Measurements from ENCODE around the gene GNAI3.
A peak's percentile ranks its signal among the peaks of the same experiment; 100 is the strongest.

GNAI3 gene

GRCh38 chr1:109664671-109665070, 116.3 kb downstream of the GNAI3 start:
- no peaks in the 10 kb centered on the region for H3K9me2 ChIP-seq (replicated peaks; ENCODE audit: insufficient read depth, low read length)
- H3K36me3 ChIP-seq (ENCODE audit: low read length): no peaks in the 10 kb centered on the region
- no peaks in the 10 kb centered on the region for H3K27me3 ChIP-seq (ENCODE audit: low read length)
- no peak overlapping the region for H3K27ac ChIP-seq (ENCODE audit: low read depth, low read length)
- H3K79me2 ChIP-seq (ENCODE audit: insufficient read depth, low read length): no peaks in the 10 kb centered on the region
- H3K4me3 ChIP-seq (ENCODE audit: insufficient read depth, low read length, poor library complexity, severe bottlenecking): no peak overlapping the region
- H3K9ac ChIP-seq (ENCODE audit: low read length): no peak overlapping the region
- no peaks in the 10 kb centered on the region for H3K9me3 ChIP-seq (ENCODE audit: insufficient read depth, low read length)
- H2AFZ ChIP-seq (ENCODE audit: low read depth, low read length, severe bottlenecking): no peak overlapping the region
- no peak overlapping the region for H3K4me2 ChIP-seq (ENCODE audit: low read depth, low read length, poor library complexity, severe bottlenecking)
- no peaks in the 10 kb centered on the region for H3F3A ChIP-seq (ENCODE audit: insufficient read depth)
- no peaks in the 10 kb centered on the region for H4K20me1 ChIP-seq (ENCODE audit: low read depth, low read length)
- TF ChIP-seq, protein P1, sequence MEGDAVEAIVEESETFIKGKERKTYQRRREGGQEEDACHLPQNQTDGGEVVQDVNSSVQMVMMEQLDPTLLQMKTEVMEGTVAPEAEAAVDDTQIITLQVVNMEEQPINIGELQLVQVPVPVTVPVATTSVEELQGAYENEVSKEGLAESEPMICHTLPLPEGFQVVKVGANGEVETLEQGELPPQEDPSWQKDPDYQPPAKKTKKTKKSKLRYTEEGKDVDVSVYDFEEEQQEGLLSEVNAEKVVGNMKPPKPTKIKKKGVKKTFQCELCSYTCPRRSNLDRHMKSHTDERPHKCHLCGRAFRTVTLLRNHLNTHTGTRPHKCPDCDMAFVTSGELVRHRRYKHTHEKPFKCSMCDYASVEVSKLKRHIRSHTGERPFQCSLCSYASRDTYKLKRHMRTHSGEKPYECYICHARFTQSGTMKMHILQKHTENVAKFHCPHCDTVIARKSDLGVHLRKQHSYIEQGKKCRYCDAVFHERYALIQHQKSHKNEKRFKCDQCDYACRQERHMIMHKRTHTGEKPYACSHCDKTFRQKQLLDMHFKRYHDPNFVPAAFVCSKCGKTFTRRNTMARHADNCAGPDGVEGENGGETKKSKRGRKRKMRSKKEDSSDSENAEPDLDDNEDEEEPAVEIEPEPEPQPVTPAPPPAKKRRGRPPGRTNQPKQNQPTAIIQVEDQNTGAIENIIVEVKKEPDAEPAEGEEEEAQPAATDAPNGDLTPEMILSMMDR (IDR thresholded peaks at IDR 0.05; ENCODE audit: insufficient read depth, low read length, poor library complexity, severe bottlenecking): no peak
- TF ChIP-seq EZH2phosphoT487 (conservative IDR thresholded peaks at IDR 0.05; ENCODE audit: low read length): no peak

DNA sequence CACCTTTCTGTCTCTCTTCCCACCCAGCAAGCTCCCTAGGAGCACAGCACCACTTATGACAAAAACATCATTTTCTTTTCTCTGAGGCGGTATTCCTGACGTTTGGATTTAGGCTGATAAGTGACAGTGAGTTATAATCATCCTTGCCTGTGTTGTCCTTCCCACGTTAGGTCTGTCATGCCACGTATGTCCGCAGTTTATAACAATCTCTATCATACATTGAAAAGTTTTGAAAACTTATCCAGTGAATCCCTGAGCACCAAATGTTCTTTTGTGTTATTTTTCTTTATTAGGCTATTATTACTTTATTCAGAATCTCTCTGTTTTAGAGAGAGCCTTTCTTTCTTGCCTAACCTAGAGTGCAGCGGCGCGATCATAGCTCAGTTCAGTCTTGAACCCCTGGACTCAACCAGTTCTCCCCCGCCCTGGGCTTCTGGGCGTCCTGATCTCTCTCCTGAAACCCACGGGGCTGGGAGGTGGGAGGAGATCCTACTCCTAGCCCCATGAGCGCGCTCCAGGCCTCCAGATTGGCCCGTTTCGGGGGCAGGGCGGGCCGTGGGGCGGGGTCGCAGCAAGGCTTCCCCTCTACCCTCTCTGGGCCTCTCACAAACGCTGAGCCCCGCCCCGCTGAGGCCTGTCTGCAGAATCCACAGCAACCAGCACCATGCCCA, 119.2 kb downstream of the GNAI3 start, which contains the start of gene GSTM2:
TSS of gene GSTM2 (plus strand) at position 606 of the 671 bp plus-strand sequence. CDS start at position 665, 59 bp downstream.
- Histone ChIP-seq H3F3A (ENCODE audit: insufficient read depth) (no peaks in the 10 kb centered on the region), H3K27ac (ENCODE audit: low read depth, low read length) (no peak within 1 kb of the TSS), H3K4me2 (ENCODE audit: low read depth, low read length, poor library complexity, severe bottlenecking) (peak within 1 kb of the TSS; percentile 35), H3K9ac (ENCODE audit: low read length) (no peak within 1 kb of the TSS), H3K79me2 (ENCODE audit: insufficient read depth, low read length) (no peaks in the 10 kb centered on the region), H3K9me2 (replicated peaks; ENCODE audit: insufficient read depth, low read length) (no peaks in the 10 kb centered on the region), H3K27me3 (ENCODE audit: low read length) (no peaks in the 10 kb centered on the region), H2AFZ (ENCODE audit: low read depth, low read length, severe bottlenecking) (no peak within 1 kb of the TSS), H3K4me3 (ENCODE audit: insufficient read depth, low read length, poor library complexity, severe bottlenecking) (no peak within 1 kb of the TSS), H4K20me1 (ENCODE audit: low read depth, low read length) (no peaks in the 10 kb centered on the region), H3K36me3 (ENCODE audit: low read length) (no peaks in the 10 kb centered on the region), H3K9me3 (ENCODE audit: insufficient read depth, low read length) (no peaks in the 10 kb centered on the region)
- TF ChIP-seq, protein P1 (IDR thresholded peaks at IDR 0.05; ENCODE audit: insufficient read depth, low read length, poor library complexity, severe bottlenecking): no peak
- no peak for TF ChIP-seq EZH2phosphoT487 (conservative IDR thresholded peaks at IDR 0.05; ENCODE audit: low read length)

All from SU-DHL-6 (cell line).